Muscle layer of colon (tissue), 2 donors: Measurements from ENCODE around the gene GSTM4.
"Not testable (repeated sequence)": the region's sequence is repeated elsewhere in the genome, so short reads cannot be mapped to it uniquely, and the experiment has no call there.

Experiments
- H3K27ac ChIP-seq: one replicate; pipeline ENCODE4 v1.7.0; 2013; ENCODE audit warnings: low read depth, mild to moderate bottlenecking, low read length, moderate library complexity
- H3K27me3 ChIP-seq, 2 donors: one replicate each; pipeline ENCODE4 v1.7.0; 2013; ENCODE audit warnings: low read length in 2 of 2, mild to moderate bottlenecking in 2 of 2; ENCODE audit not compliant: insufficient read depth in 2 of 2, control insufficient read depth in 1 of 2
- H3K36me3 ChIP-seq: one replicate; pipeline ENCODE4 v1.7.0; 2013; ENCODE audit warnings: mild to moderate bottlenecking, low read length; ENCODE audit not compliant: insufficient read depth
- H3K4me1 ChIP-seq: one replicate; pipeline ENCODE4 v1.7.0; 2013; ENCODE audit warnings: mild to moderate bottlenecking, low read length; ENCODE audit not compliant: insufficient read depth
- H3K4me3 ChIP-seq, 2 donors: one replicate each; pipeline ENCODE4 v1.7.0; 2013; ENCODE audit warnings: low read length in 2 of 2, low read depth in 1 of 2, mild to moderate bottlenecking in 1 of 2, moderate library complexity in 1 of 2
- H3K9ac ChIP-seq: one replicate; pipeline ENCODE4 v1.7.0; 2013; ENCODE audit warnings: low read length
- H3K9me3 ChIP-seq: one replicate; pipeline ENCODE4 v1.7.0; 2013; ENCODE audit warnings: mild to moderate bottlenecking, low read length
- donor health status: abdominal sarcoma.
- donor health status: Adenocarcinoma of cecum.

The GSTM4 gene

GRCh38 chr1:109659145-109659544 lies 3.2 kb downstream of the GSTM4 start:
- Histone ChIP-seq H3K27ac (no peak overlapping the region), H3K4me1 (peaks cover 11% of the 10 kb centered on the region), H3K9ac (no peak overlapping the region), H3K4me3 (no peak overlapping the region), H3K27me3 (no peaks in the 10 kb centered on the region), H3K36me3 (peaks cover 18% of the 10 kb centered on the region), H3K9me3 (no peaks in the 10 kb centered on the region)

- H3K9me3 ChIP-seq, result no peaks in the 10 kb centered on the region
- no peak overlapping the region for H3K27ac ChIP-seq
- H3K27me3 ChIP-seq, result no peaks in the 10 kb centered on the region
- peaks cover 4% of the 10 kb centered on the region for H3K4me1 ChIP-seq
- peaks cover 23% of the 10 kb centered on the region for H3K36me3 ChIP-seq
- no peak overlapping the region for H3K4me3 ChIP-seq
- no peak overlapping the region for H3K9ac ChIP-seq
Measured at GRCh38 chr1:109659997-109660690, 4.2 kb downstream of the GSTM4 start.

DNA sequence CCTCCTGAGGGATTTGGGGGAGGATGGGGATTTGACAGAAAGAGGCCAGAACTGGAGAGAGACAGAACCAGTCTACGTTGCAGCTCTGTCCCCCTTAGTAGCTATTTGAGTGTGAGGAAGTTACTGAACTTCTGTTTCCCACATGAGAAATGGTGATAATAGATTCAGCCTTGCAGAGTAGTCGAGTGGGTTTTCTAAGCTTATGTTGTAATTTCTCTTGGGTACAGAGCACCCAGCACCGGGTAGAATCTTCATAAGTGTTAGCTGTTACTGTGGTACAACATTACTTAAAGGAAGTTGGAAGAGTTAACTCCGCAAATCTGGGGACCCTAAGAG lies 4.8 kb downstream of the GSTM4 start:
- H3K9ac ChIP-seq, H3K9me3 ChIP-seq, H3K27ac ChIP-seq, H3K27me3 ChIP-seq, H3K4me1 ChIP-seq, H3K4me3 ChIP-seq: not testable (repeated sequence)
- peaks cover 23% of the 10 kb centered on the region for H3K36me3 ChIP-seq

GRCh38 chr1:109661391-109661790 lies 5.5 kb downstream of the GSTM4 start:
- H3K4me3 ChIP-seq, result no peak overlapping the region
- H3K27ac ChIP-seq, result no peak overlapping the region
- H3K27me3 ChIP-seq, result no peaks in the 10 kb centered on the region
- no peak overlapping the region for H3K9ac ChIP-seq
- H3K4me1 ChIP-seq, result no peaks in the 10 kb centered on the region
- no peaks in the 10 kb centered on the region for H3K9me3 ChIP-seq
- peaks cover 23% of the 10 kb centered on the region for H3K36me3 ChIP-seq

GRCh38 chr1:109664671-109665070 lies 8.8 kb downstream of the GSTM4 start:
- no peak overlapping the region for H3K4me3 ChIP-seq
- H3K4me1 ChIP-seq, result peaks cover 9% of the 10 kb centered on the region
- H3K27me3 ChIP-seq, result no peaks in the 10 kb centered on the region
- H3K9ac ChIP-seq, result no peak overlapping the region
- H3K9me3 ChIP-seq, result no peaks in the 10 kb centered on the region
- no peak overlapping the region for H3K27ac ChIP-seq
- H3K36me3 ChIP-seq, result peaks cover 13% of the 10 kb centered on the region

GRCh38 chr1:109667452-109668122 lies 11.7 kb downstream of the GSTM4 start, which contains the start of gene GSTM2:
Gene GSTM2, plus strand, starts transcription at chr1:109668057. Its CDS starts 59 bp downstream, at chr1:109668116.
- H3K36me3 ChIP-seq, result peaks cover 12% of the 10 kb centered on the region
- no peaks in the 10 kb centered on the region for H3K27me3 ChIP-seq
- H3K27ac ChIP-seq, result peak within 1 kb of the TSS; percentile 41
- H3K4me3 ChIP-seq, result peak within 1 kb of the TSS; percentile 62 to 77
- peaks cover 13% of the 10 kb centered on the region for H3K4me1 ChIP-seq
- no peaks in the 10 kb centered on the region for H3K9me3 ChIP-seq
- H3K9ac ChIP-seq, result peak within 1 kb of the TSS; percentile 53

DNA sequence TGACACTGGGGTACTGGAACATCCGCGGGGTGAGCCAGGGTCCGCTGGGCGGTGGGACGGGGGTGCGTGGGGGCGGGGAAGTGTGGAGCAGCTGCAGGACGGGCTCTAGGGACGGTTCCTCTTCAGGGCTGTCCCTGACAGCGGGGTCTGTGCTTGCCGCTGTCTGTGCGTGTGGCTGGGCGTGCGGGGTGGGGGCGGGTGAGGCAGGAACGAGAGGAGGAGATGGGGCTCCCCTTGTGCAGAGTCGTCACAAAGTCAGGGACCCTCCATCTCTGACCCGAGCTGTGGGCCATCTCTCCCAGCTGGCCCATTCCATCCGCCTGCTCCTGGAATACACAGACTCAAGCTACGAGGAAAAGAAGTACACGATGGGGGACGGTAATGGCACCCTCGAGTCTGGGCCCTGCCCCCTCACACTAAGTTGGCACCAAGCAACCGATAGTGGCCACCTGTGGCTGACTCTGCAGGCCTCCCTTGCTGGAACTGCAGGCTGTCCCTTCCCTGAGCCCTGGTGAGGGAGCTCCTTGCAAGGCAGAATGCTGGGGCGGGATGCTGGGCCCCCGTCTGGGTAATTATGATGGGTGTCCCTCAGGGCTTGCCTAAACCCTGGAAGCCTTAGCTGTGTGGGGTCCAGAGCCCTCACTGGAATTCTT lies 12.3 kb downstream of the GSTM4 start:
- peak overlapping the region; percentile 41 for H3K27ac ChIP-seq
- H3K36me3 ChIP-seq, result peaks cover 12% of the 10 kb centered on the region
- H3K9ac ChIP-seq, result peak overlapping the region; percentile 53
- peak overlapping the region; percentile 62 to 77 for H3K4me3 ChIP-seq
- no peaks in the 10 kb centered on the region for H3K27me3 ChIP-seq
- H3K9me3 ChIP-seq, result no peaks in the 10 kb centered on the region
- H3K4me1 ChIP-seq, result peaks cover 13% of the 10 kb centered on the region

GRCh38 chr1:109669246-109669948 lies 13.5 kb downstream of the GSTM4 start:
- H3K36me3 ChIP-seq, result peaks cover 12% of the 10 kb centered on the region
- H3K4me3 ChIP-seq, result no peak overlapping the region
- peaks cover 13% of the 10 kb centered on the region for H3K4me1 ChIP-seq
- H3K27me3 ChIP-seq, result no peaks in the 10 kb centered on the region
- no peak overlapping the region for H3K27ac ChIP-seq
- no peak overlapping the region for H3K9ac ChIP-seq
- H3K9me3 ChIP-seq, result no peaks in the 10 kb centered on the region

GRCh38 chr1:109669949-109670302 lies 14.0 kb downstream of the GSTM4 start:
- not testable (repeated sequence) for H3K27ac ChIP-seq, H3K4me3 ChIP-seq, H3K36me3 ChIP-seq, H3K9ac ChIP-seq, H3K9me3 ChIP-seq, H3K27me3 ChIP-seq
- peaks cover 13% of the 10 kb centered on the region for H3K4me1 ChIP-seq

- H3K4me3 ChIP-seq, result no peak overlapping the region
- no peak overlapping the region for H3K27ac ChIP-seq
- no peaks in the 10 kb centered on the region for H3K27me3 ChIP-seq
- no peak overlapping the region for H3K9ac ChIP-seq
- no peaks in the 10 kb centered on the region for H3K9me3 ChIP-seq
- H3K36me3 ChIP-seq, result peaks cover 7% of the 10 kb centered on the region
- peaks cover 13% of the 10 kb centered on the region for H3K4me1 ChIP-seq
Measured at GRCh38 chr1:109671067-109671466, 15.2 kb downstream of the GSTM4 start.

DNA sequence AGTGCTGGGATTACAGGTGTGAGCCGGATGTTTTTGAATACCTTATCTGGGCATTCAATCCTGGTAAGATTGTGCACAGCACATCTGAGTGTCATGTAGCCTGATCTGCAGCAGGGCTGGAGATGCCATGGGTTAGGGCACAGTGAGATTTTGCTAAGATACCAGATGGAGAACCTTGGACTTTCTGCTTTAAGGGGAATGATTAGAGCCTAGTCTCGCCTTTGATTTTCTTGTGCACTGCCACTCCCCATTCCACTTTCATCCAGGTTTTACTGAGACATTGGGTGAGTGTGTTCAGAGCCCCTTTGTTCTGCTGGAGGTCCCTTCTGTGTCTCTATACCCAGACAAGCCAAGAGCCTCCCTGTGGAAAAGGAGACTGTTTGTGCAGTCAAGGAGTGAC lies 18.0 kb downstream of the GSTM4 start:
- H3K9ac ChIP-seq, H3K4me1 ChIP-seq, H3K27ac ChIP-seq, H3K4me3 ChIP-seq, H3K9me3 ChIP-seq, H3K27me3 ChIP-seq, H3K36me3 ChIP-seq: not testable (repeated sequence)
